ENCODE measurements around the gene NCAM1. TPM values are rescaled to one million over a fixed set of nuclear protein-coding genes. Genes with fewer than 3 reads are reported as not detected.

Gene NCAM1
- total and polyA plus RNA-seq, 2 donors (not counting 3 experiments of a cell fraction or from before 2014, with no cell fraction given), result 0.03 TPM; not detected in 1

- Histone ChIP-seq H3K9me1 (replicated peaks; ENCODE audit: control insufficient read depth, extremely low read depth, insufficient read depth, low read length) (no peaks in the 10 kb centered on the region), H2AFZ (ENCODE audit: low read depth, low read length) (no peak overlapping the region), H4K20me1 (replicated peaks; ENCODE audit: control insufficient read depth, extremely low read depth, insufficient read depth, low read length) (no peaks in the 10 kb centered on the region), H3K4me1 (ENCODE audit: control insufficient read depth, extremely low read depth, insufficient read depth, low read length) (peaks cover 3% of the 10 kb centered on the region), H3K27ac (ENCODE audit: insufficient read depth, low read depth, low read length) (no peak overlapping the region), H3K9ac (replicated peaks; ENCODE audit: extremely low read depth, insufficient read depth, low read length) (no peak overlapping the region), H3K9me3 (replicated peaks; ENCODE audit: control insufficient read depth, insufficient read depth, low read length) (no peaks in the 10 kb centered on the region), H3K4me2 (ENCODE audit: insufficient read depth, low read length) (no peak overlapping the region), H3K79me2 (ENCODE audit: control insufficient read depth, insufficient read depth, low read length) (no peaks in the 10 kb centered on the region), H3K36me3 (ENCODE audit: control insufficient read depth in 2 of 2, extremely low read depth in 1 of 2, insufficient read depth in 2 of 2, low read length in 2 of 2) (no peaks in the 10 kb centered on the region), H3K4me3 (replicated peaks in 1 of 3; ENCODE audit: insufficient read depth in 1 of 3, low read depth in 1 of 3, low read length in 3 of 3) (no peak overlapping the region), H3K27me3 (ENCODE audit: control insufficient read depth in 2 of 2, insufficient read depth in 2 of 2, low read length in 2 of 2) (peaks cover 12 to 30% of the 10 kb centered on the region in 2 experiments)
- BruUV-seq (replicated peaks), result no TSS peak
- ChIA-PET CTCF (no interaction called here), POLR2A (no interaction called here)
- TF ChIP-seq EZH2 (IDR thresholded peaks at IDR 0.05; ENCODE audit: borderline replicate concordance, low read depth, low read length, severe bottlenecking) (no peak), GATA2 (IDR thresholded peaks at IDR 0.05; ENCODE audit: insufficient read depth, insufficient read length, low read depth, low read length) (no peak), POLR2A (IDR thresholded peaks at IDR 0.05; ENCODE audit: low read depth, low read length) (no peak)
- TF ChIP-seq, protein P1, sequence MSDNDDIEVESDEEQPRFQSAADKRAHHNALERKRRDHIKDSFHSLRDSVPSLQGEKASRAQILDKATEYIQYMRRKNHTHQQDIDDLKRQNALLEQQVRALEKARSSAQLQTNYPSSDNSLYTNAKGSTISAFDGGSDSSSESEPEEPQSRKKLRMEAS (IDR thresholded peaks at IDR 0.05; ENCODE audit: insufficient read depth, insufficient read length), result no peak
- intact Hi-C loops (cut with micrococcal nuclease) (loop anchor here (10.0 kb wide), 1 partner anchor 382 kb away; no protein-coding TSS in a partner anchor), dilution Hi-C loops (cut with MboI; ENCODE audit: extremely low pct_ligation_motif_present, low sequenced_read_pairs) (no loop called here)
- FAIRE-seq, result no peak
- DNase-seq (ENCODE audit: low read depth, low spot score), result no peak
Observed at GRCh38 chr11:112967082-112967481, 5.9 kb downstream of the NCAM1 start.

DNA sequence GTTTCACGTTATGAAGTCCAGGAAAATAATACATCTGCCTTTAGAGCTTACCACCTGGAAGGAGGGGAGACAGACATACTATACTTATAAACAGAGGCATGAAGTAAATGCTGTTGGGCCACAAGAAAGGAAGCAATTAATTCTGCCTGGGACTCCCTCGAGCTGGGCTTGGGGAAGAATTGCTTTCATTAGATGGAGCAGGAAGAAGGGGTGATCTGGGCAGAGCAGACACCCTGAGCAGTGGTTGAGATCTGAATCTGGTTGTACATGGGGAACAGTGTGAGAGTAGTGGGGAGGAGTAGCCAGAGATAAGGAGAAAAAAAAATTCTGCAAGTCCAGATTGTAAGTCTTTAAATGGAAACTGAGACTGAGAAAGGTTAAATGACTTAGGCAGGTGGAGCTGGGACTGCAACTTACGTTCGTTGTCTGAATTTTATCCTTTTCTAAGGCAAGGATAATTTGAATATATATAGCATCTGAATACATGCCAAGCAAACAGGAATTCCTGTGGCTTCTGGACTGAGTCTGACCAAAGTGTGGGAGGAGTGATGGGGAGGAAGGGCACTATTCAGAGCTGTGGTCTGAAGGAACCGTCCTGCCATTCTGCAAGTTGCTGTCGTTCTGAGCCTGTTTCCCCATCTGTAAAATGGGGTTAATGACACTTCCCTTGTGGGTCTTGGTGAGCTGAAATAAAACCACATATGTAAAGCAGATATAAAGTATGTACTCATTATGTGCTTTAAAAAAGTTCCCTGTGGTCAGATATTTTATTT, 7.9 kb downstream of the NCAM1 start:
- Histone ChIP-seq H3K9ac (replicated peaks; ENCODE audit: extremely low read depth, insufficient read depth, low read length) (no peak overlapping the region), H3K27me3 (ENCODE audit: control insufficient read depth in 2 of 2, insufficient read depth in 2 of 2, low read length in 2 of 2) (peaks cover 2 to 10% of the 10 kb centered on the region in 2 experiments), H3K4me2 (ENCODE audit: insufficient read depth, low read length) (no peak overlapping the region), H4K20me1 (replicated peaks; ENCODE audit: control insufficient read depth, extremely low read depth, insufficient read depth, low read length) (no peaks in the 10 kb centered on the region), H3K36me3 (ENCODE audit: control insufficient read depth in 2 of 2, extremely low read depth in 1 of 2, insufficient read depth in 2 of 2, low read length in 2 of 2) (no peaks in the 10 kb centered on the region), H3K79me2 (ENCODE audit: control insufficient read depth, insufficient read depth, low read length) (no peaks in the 10 kb centered on the region), H3K4me3 (replicated peaks in 1 of 3; ENCODE audit: insufficient read depth in 1 of 3, low read depth in 1 of 3, low read length in 3 of 3) (no peak overlapping the region), H3K9me1 (replicated peaks; ENCODE audit: control insufficient read depth, extremely low read depth, insufficient read depth, low read length) (no peaks in the 10 kb centered on the region), H3K9me3 (replicated peaks; ENCODE audit: control insufficient read depth, insufficient read depth, low read length) (no peaks in the 10 kb centered on the region), H3K4me1 (ENCODE audit: control insufficient read depth, extremely low read depth, insufficient read depth, low read length) (no peaks in the 10 kb centered on the region), H3K27ac (ENCODE audit: insufficient read depth, low read depth, low read length) (no peak overlapping the region), H2AFZ (ENCODE audit: low read depth, low read length) (no peak overlapping the region)
- DNase-seq (ENCODE audit: low read depth, low spot score) (no peak), FAIRE-seq (no peak)
- BruUV-seq (replicated peaks), result no TSS peak
- ChIA-PET POLR2A (no interaction called here), CTCF (interaction anchor here (1.1 kb wide), 1 partner anchor 8 kb away, joined by 3 read pairs; no protein-coding TSS in a partner anchor)
- intact Hi-C loops (cut with micrococcal nuclease), result loop anchor here (10.0 kb wide), 1 partner anchor 384 kb away; no protein-coding TSS in a partner anchor
- dilution Hi-C loops (cut with MboI; ENCODE audit: extremely low pct_ligation_motif_present, low sequenced_read_pairs), result no loop called here
- TF ChIP-seq MYC (IDR thresholded peaks at IDR 0.05; ENCODE audit: low read depth, low read length), result no peak

Data from endothelial cell of umbilical vein (primary cell).